NCI-H2171 treated with DMSO at 0.1 percent for 48 hours (cell line): ENCODE results near the gene CNNM3.
A peak's percentile ranks its signal among the peaks of the same experiment; 100 is the strongest.

Experiments used
- DNase-seq: peaks from one replicate; lab custom pipeline; 2025; lab: John Stamatoyannopoulos, UW

Gene CNNM3

GRCh38 chr2:96819128-96819875, 3.2 kb downstream of the CNNM3 start:
- no peak for DNase-seq

- no peak for DNase-seq
These were observed 3.9 kb downstream of the CNNM3 start for GRCh38 chr2:96819876-96820511.

- no peak for DNase-seq
These were observed 5.1 kb downstream of the CNNM3 start for GRCh38 chr2:96821113-96821675.

- no peak for DNase-seq
These were observed 6.7 kb downstream of the CNNM3 start for GRCh38 chr2:96822786-96823185.

- no peak for DNase-seq
These were observed 7.1 kb downstream of the CNNM3 start for GRCh38 chr2:96823198-96823597.

GRCh38 chr2:96824079-96824870, 8.2 kb downstream of the CNNM3 start:
- no peak for DNase-seq

- DNase-seq: no peak
These were observed 9.0 kb downstream of the CNNM3 start for GRCh38 chr2:96825057-96825456.

GRCh38 chr2:96826546-96827278, 10.6 kb downstream of the CNNM3 start:
- no peak for DNase-seq

GRCh38 chr2:96828436-96828835, 12.4 kb downstream of the CNNM3 start:
- DNase-seq: no peak

GRCh38 chr2:96828874-96829273, 12.8 kb downstream of the CNNM3 start:
- DNase-seq: no peak

- no peak for DNase-seq
These were observed 14.0 kb downstream of the CNNM3 start for GRCh38 chr2:96830044-96830562.

- DNase-seq: no peak
These were observed 15.6 kb downstream of the CNNM3 start for GRCh38 chr2:96831679-96832078.

GRCh38 chr2:96832408-96832753, 16.3 kb downstream of the CNNM3 start:
- DNase-seq: no peak

GRCh38 chr2:96832754-96833507, 16.9 kb downstream of the CNNM3 start:
- peak; percentile 84 for DNase-seq

- no peak for DNase-seq
These were observed 19.8 kb downstream of the CNNM3 start for GRCh38 chr2:96835830-96836229.

- DNase-seq: no peak
These were observed 21.5 kb downstream of the CNNM3 start for GRCh38 chr2:96837575-96837974.

- DNase-seq: no peak
These were observed 22.6 kb downstream of the CNNM3 start for GRCh38 chr2:96838345-96839292.

- no peak for DNase-seq
These were observed 23.3 kb downstream of the CNNM3 start for GRCh38 chr2:96839293-96839874.
